HG02610 (cell line): ENCODE measurements around the gene FAH.

Experiments used
- ATAC-seq: cut with Tn5 transposase; IDR thresholded peaks from one replicate; pipeline ENCODE4 v1.9.1; 2021; ENCODE audit warnings: mild to moderate bottlenecking, moderate library complexity; ENCODE audit not compliant: unreplicated experiment

Gene FAH

DNA sequence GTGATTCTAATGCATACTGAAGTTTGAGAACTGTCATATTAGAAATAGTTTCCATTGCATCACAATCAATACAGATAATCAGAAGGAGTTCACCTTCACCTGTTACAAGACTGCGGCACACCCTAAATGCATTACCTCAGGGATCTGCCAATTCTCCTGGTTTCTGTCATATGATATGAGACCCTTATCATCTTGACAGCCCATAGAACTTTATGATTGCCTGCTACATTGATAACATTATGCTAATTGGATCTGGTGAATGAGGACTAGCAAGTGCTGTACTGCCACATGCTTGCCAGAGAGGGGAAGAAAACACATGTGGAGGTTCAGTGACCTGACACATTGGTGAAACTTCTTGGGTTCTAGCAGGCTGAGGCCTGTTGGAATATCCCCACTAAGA, 41.4 kb downstream of the FAH start:
- ATAC-seq: no peak

DNA sequence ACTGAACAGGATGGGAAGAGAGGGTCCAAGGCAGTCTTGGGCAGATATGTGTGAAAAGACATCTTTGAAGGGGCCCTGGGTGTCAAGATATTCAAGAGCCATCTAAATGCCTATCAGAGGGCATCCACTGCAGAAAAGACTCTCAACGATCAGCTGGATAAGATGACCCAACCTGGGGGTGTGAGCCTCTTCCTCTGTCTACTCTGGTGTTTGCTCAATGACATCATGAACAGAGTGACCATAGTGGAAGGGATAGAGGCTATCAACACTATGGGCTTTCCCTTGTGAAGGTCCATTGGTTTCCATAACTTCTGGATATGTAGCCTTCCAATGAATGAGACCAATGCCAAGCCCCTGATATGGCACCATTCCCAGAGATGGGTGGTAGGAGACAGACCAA, 42.1 kb downstream of the FAH start:
- ATAC-seq: no peak

DNA sequence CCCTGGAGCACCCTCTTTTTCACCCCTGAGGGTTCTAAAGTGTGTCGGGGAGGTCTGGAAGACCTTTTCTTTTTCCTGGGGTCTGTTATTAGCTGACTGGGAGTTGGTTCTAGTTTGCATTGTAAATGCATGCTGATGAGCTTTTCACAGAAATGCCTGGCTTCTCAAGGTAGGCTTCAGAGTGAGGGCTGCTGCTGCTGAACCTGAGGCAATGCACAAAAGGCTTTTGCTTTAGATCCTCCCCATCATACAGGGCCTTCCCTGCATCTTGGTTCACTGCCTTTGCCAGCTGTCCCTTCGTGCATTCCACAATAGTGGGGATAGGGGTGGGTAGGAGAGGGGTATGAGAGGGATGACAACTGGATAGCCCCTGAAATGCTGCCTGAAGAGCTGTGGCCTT, 46.6 kb downstream of the FAH start:
- ATAC-seq: no peak

DNA sequence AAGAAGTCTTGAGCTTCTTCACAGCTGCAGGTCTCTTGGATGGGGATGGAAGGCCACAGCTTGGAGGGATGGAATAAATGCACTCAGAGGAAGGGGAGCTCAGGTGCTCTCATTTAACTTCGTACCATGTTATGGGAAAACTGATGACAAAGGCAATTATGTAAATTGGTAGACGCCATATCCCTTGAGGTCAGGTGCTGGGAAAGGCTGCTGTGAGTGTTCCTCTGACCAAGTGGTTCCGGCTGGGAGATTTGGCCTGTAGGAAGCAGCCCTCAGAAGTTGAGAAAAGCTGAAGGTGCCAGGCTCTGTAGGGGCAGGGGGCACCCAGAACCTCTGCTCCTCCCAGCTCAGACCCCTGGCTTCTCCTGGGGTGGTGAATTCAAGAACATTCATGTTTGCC, 47.1 kb downstream of the FAH start:
- ATAC-seq: no peak

DNA sequence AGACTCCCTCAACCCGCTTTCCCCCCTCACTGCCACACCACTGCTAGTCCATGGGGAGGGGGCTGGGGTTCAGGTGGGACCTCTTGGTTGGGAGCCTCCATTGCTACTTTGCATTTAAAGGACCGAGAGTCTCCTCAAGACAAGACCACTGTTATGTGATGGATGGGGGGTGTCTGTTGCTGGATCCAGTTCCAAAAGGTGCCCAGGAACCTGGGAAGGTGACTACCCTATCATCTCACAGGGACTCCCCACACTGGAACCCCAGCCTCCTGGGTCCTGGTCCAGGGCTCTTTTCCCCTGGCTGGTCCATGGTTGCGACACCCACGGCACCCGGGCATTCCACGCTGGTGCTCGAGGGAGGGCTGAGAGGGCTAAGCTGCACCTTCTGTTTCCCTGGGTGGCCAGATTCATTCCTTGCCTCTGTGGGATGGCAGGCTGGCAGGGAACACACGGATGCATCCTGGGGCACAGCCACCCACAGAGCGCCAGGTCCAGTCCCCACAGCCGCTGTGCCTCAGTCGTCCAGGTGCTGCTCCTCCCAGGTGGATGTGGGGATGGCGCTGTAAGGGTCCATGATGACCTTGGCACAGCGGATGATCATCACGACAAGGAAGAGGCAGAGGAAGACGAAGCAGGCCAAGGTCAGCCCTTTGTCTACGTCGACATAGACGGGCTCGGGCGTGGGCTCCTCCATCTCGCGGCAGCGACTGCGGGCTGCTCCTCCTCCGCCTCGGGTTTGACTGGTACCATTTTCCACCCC, 48.6 kb downstream of the FAH start:
- no peak for ATAC-seq

DNA sequence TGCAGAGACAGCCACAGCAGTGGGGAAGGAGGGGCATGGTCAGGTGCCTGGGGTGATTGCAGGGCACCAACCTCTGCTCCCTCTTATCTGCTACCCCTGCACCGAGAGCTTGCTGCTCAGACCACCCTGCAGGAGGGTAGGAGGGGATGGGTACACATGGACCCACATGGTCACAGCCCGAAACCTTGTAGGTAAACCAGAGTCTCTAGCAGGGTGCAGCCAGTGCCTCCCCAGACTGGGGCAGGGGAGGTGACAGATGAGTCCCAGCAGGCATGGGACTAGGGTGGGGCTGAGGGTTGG, 49.2 kb downstream of the FAH start:
- no peak for ATAC-seq

DNA sequence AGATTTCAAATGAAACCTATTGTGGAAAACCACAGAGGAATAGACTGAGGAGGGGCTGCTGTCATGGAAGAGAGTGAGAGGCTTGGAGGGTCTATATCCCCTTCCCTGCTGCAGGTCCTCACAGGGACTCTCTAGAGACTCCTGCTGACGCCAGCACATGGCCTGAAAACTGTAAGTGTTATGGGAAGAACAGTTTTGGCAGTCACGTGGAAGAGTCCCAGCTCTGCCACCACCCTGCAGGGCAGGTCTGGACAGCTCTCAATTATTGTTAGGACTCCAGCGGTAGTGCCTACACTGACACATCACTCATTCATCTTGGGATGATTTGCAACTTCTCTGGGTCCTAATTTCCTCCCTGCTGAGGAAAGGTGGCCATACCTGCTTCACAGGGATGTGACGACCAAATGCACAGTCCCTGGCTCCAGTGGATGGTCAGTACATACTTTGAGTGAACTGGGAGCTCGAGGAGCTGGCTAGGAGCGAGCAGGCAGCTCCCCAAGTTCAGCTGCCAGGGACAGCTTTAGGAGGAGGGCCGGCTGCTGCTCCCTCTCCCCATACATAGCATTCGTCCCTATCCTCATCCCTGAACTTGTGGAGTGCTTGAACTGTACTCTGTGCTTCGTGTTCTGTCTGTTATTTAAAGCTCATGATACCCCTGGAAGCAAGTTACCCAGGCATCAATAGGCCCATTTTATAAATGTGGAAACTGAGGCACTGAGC, 50.0 kb downstream of the FAH start:
- ATAC-seq: no peak

DNA sequence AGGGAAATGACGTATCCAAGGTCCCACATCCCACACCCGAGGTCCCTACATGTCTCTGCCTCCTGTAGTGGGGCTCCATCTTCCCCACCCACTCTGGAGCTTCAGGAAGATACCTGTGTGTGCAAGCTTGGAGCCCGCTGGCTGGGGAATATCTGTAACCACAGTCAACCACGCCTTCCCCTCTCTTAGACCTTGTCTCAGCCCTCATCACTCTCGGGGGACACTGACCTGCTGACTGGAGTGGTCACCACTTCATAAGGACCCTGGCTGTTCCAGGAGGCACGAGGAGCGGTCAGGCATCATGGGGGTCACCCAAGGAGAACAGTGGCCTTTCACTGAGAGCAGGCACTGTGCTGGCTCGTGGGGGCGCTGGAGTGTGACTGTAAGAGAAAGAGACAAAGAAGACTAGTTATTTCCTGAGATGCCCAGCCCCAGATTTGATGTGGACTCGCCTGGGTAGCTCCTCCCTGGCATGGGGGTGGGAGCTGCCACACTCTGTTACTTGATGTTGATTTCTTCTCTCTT, 50.6 kb downstream of the FAH start:
- ATAC-seq: no peak

DNA sequence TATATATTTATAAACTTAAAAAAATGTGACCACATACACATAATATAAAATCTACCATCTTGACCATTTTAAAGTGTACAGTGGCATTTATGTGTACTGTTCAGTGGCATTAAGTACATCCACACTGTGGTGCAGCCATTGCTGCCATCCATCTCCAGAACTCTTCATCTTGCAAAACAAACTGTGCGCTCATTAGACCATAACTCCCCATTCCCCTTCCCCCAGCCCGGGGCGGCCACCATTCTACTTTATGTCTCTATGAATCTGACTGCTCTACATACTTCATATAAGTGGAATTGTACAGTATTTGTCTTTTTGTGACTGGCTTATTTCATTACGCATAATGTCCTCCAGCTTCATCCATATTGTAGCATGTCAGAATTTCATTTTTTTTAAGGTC, 51.4 kb downstream of the FAH start:
- no peak for ATAC-seq

DNA sequence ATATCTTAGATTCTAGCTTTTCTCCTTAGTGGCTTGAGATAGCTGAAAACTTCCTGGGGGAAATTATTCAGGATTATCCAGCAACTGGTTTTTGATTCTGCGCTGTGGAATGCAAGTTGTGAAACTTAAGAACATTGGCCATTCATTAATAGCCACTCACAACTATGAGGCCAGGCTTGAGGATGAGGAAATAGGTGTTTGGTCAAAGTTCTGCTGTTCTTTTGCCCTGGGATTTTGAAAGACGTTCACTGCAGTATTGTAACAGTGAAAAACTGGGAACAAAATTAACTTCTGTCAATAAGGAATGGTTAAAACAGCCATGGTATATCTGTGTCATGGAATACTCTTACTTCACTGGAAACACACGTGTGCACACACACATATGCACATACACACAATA, 55.1 kb downstream of the FAH start:
- no peak for ATAC-seq

DNA sequence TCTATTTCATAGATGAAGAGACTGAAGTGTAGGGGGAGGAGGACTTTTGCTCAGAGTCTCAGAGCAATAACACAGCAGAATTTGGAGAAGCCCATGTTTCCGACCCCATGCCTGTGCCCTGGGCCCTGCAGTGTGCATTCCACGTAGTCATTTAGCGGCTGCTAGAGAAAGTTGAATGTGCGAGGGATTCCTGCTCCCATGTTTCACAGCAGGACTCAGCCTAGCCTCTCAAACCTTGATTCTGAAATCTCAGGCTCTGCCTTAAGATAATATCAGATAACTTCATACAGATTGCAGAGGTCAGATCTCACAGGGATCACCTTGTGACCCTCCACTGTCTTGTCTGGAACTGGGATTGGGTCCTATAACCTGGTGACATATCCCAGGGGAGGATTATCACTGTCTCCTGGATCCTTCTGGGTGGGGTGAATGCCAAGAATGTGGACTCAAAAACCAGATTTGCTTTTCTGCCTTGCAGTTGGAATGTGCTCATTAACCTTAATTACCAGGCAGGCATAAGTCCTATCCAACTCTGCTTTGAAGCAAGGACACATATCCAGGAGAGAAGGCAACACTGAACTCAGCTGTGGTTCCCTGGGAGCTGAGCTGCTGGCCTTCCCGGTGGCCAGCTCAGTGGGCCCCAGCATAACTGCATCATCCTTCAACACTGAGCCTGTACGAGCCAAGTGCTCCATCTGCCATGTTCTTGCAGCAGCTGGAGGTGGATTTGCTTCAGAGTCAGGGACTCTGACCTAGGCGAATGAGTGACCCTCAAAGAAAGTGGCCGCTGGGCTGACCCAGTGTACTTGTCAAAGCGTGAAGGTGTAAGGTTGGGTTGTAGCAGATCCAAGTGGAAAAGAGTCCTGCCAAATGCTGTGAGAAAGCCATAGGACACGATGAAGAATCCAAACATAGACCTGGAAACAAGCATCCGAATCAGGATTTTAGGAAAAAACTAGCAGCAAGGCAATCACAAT, 56.2 kb downstream of the FAH start:
- no peak for ATAC-seq

DNA sequence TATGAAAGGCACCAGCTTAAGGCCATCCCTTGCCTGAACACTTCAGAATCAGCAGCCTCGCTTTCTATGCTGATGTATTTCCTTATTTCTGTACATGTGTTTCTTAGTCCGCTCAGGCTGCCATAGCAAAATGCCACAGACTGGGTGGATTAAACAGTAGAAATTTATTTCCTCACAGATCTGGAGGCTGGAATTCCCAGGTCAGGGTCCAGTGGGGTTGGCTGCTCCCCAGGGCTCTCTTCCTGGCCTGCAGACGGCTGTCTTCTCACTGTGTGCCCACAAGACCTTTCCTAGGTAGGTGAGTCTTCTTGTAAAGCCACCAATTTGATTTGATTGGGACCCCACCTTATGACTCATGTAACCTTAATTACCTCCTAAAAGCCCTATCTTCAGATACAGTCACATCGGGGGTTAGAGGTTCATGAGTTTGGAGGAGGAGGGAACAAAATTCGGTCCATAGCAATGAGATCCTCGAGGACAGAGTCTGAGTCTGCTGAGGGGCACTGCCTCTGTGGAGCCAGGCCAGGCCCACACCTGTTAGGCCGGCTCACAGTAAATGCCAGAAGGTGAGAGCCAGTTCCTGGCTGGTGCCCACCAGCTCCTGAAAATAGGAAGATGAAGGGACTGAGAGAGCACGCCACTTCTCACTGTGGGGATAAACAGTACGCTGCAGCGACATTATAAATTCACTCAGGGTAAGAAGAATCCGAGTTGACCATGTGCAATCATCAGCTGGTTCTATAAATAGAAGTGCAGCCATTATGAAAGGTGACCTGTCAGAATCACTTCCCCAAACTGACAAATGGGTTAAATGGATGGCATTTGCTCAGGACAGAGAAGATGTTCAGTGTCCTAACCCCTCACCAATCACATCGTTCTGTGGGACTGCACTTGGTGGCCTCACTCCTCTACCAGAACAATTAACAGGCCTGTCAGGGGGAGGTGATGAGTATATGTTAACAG, 58.1 kb downstream of the FAH start:
- no peak for ATAC-seq

DNA sequence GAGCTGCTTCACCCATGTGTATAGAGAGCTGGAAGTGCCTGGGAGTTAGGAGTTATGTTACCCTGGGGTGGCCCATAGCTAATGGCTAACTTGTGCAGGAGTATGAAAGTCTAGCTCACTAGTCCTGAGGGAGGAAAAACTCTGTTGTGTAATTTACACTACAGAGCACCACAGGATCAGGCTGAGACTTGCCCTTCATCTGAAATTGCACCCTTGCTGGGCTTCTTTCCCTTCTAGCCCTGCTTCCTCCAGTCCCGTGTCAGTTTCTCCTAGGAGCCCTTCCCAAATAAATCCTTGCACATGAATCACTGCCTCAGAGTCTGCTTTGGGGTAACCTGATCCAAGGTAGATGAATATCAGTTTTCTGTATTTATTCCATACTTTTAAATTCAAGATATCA, 59.2 kb downstream of the FAH start:
- no peak for ATAC-seq

DNA sequence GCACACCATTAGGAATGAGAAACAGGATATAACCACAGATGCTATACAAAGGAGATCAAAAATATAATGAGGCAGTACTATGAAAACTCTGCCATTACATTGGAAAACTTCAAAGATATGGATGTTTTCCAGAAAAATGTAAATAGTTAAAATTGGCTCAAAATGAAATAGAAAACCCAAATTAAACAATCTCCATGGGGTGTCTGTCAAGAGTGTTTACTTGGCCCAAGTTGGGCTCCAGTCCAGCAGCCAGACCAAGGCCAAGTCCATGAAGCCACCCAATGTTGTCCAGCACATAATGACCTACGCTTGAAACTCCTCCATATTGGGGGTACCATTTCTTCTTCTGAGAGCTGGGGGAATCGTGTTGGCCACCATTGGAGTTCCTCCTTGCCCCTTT, 62.1 kb downstream of the FAH start:
- ATAC-seq: no peak

DNA sequence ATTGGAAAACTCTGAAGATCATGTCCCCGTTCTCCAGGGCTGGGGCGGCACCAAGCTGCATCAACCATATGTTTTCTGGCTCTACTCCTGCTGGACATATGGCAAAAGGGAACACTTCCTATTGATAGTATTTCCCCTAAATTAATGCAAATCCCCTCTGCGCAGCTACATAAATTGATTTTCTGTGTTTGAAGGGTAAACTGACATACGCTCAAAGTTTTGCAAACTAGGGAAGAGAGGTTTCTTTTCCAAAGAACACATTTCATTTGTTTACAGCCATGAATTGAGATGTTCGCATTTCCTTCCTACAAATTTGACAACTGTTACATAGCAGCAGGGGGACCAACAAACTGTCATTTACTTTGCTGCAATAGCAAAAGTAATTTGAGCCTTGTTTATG, 63.3 kb downstream of the FAH start:
- no peak for ATAC-seq

DNA sequence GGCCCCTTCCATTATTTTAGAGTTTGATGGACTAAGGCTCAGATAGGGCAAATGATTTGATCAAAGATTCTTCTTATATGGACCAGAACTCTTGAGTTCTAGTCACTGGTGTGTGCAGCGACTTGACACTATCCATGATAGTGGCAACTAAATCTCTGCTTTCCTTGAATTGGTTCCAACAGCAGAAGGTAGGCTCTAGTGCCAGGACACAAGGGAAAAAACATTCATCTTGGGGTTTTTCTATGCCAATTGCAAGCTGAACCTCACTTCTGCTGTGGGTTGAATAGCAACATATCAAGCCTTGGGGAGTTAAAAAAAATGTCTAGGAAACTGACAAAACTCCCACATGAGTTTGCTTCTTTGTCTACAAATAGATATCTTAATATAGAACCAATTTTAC, 64.1 kb downstream of the FAH start:
- no peak for ATAC-seq

DNA sequence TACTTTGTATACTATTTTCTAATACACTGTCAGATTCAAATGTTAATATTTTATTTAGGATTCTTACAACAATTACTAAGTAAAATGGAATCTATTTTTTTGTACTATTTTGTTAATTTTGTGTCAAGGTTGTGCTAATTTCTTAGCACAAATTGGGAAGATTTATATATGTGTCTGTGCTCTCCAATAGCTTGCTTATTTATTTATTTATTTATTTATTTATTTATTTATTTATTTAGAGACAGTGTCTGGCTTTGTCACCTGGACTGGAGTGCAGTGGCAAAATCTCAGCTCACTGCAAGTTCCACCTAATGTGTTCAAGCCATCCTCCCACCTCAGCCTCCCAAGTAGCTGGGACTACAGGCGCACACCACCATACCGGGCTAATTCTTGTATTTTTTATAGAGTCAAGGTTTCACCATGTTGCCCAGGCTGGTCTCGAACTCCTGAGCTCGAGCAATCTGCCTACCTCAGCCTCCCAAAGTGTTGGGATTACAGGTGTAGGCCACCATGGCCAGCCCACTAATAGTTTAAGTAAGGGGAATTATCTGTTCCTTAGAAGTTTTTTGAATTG, 64.6 kb downstream of the FAH start:
- ATAC-seq: no peak

DNA sequence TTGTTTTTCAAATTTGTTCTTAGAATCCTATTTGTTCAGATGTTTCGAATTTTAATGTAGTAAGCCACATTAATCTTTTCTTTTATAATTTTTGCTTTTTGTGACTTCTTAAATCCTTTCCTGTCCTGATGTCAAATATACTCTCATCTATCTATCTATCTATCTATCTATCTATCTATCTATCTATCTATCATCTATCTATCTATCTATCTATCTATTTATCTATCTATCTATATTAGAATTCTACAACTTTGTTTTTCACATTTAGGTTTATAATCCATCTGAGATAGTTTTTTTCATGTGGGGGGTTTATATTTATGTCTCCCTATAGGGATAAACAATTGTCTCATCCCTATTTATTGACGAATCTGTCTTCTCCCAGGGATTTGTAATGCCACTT, 67.2 kb downstream of the FAH start:
- no peak for ATAC-seq

DNA sequence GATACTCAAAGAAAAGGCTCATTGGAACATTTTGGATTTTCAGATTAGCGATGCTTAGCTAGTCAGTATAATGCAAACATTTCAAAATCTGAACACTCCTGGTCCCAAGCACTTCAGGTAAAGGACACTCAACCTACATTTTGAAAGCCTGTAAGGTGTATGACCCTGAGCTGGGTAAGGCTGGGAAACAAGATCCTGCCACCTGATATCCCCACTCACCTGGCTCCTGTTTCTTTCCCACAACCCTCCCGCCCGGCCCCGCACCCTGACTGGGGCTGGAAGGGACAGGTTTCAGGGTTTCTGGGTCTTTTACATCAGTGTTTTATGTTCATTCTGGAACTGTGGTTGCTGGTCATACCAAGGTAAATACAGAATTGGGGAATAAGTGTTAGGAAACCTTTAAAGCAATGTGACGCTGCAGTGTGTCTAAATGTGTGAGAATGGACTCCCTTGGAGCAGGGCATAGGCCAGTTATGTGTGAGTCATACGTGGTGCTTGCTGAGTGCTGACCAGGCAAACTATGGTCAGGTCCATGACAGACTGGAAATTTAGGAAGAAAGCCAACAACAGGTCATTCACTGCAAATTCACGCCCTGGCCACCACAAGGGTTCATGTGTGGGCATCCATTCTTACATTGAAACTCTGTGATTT, 76.3 kb downstream of the FAH start:
- ATAC-seq: no peak

DNA sequence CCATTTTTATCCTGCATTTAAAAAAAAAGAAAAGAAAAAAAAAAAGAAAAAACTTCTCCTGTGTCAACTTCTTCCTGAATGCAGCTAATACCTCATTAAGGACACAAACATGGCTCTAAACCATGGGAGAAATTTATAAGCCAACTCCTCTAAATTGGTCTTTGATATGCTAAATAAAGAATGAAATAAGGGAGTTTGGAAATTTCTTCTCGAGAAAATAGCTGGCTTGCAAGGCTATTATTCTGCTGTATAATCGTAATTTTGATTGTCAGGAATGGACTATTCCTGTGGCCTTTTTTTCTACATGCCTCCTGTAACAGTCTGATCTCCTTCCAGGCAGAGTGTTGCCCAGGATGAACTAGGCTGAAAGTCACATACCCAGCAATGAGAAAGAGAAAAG, 78.6 kb downstream of the FAH start:
- ATAC-seq: no peak
